ENCODE data around the gene PCDHGA2.

Gene PCDHGA2

GRCh38 chr5:141338538-141339306, at the start of gene PCDHGA2:
Gene PCDHGA2, plus strand, starts transcription at chr5:141338760.
- TF ChIP-seq CTCF (IDR thresholded peaks at IDR 0.05) = peak; percentile 48

GRCh38 chr5:141298376-141298775, 40.2 kb upstream of the PCDHGA2 start:
- no peak for TF ChIP-seq CTCF (IDR thresholded peaks at IDR 0.05)

- TF ChIP-seq CTCF (IDR thresholded peaks at IDR 0.05) = no peak
Observed at GRCh38 chr5:141303756-141304155, 34.8 kb upstream of the PCDHGA2 start, which contains the start of gene SLC25A2. Gene SLC25A2, minus strand, starts transcription at chr5:141304049. Its CDS starts 184 bp downstream, at chr5:141303865.

GRCh38 chr5:141306630-141307029, 31.9 kb upstream of the PCDHGA2 start:
- no peak for TF ChIP-seq CTCF (IDR thresholded peaks at IDR 0.05)

GRCh38 chr5:141313711-141314110, 24.8 kb upstream of the PCDHGA2 start:
- no peak for TF ChIP-seq CTCF (IDR thresholded peaks at IDR 0.05)

- TF ChIP-seq CTCF (IDR thresholded peaks at IDR 0.05) = no peak
Observed at GRCh38 chr5:141319202-141319601, 19.4 kb upstream of the PCDHGA2 start.

- no peak for TF ChIP-seq CTCF (IDR thresholded peaks at IDR 0.05)
Observed at GRCh38 chr5:141319699-141320098, 18.9 kb upstream of the PCDHGA2 start.

Data from LNCAP (cell line).